GM20431 (cell line): ENCODE data around the gene RHBDL3.
"Not testable (repeated sequence)": the region's sequence is repeated elsewhere in the genome, so short reads cannot be mapped to it uniquely, and the experiment has no call there.

ENCODE experiments used
- in situ Hi-C: fragments of 300-500 bp; cut with MseI, MboI; formaldehyde crosslinking; loops from one replicate; pipeline ENCODE4 v1.15.0; 2020; ENCODE audit warnings: low sequenced_read_pairs; ENCODE audit not compliant: unreplicated experiment

The RHBDL3 gene

DNA sequence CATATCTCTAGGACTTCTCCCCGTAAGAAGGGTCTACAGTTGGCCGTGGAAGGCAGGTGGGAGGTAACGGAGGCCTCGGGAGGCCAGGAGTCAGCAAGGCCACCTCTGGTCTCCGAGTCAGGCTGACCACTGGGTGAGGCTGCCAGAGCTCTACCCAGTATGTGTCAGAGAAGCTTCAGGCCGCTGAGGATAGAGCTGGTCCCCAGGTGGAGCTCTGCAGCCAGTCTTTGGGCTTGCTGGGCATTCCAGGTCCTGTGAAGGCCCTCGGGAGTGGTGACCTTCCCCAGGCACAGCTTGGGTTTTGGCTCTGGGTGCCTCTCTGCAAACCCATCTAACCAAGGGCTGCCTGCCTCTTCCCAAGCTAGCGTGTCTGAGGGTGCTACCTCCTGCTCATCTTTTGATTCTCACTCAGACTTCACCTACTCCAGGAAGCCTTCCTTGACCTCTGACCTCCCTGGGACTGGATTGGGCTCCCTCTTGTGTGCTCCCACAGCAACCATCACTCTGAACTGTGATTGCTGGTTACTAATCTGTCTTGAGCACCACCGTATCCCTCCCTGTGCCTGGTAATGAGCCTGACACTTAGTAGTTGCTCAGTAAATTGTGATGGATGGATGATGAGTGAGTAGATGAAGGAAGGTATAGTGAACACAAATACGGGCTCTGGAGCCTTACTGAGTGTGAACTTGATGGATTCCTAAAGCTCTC is 22.3 kb downstream of the RHBDL3 start:
- in situ Hi-C loops: no loop called here

DNA sequence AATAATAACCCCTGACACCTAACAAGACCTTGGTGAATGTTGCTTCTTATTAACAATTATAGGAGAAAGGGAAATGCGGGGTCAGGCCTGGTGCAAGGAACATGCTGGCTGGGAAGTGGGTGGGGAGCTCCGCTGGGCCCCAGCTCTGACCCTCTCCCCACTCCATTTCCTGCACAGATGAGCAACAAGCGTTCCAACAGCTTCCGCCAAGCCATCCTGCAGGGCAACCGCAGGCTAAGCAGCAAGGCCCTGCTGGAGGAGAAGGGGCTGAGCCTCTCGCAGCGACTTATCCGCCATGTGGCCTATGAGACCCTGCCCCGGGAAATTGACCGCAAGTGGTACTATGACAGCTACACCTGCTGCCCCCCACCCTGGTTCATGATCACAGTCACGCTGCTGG is 23.0 kb downstream of the RHBDL3 start:
- in situ Hi-C loops: no loop called here

DNA sequence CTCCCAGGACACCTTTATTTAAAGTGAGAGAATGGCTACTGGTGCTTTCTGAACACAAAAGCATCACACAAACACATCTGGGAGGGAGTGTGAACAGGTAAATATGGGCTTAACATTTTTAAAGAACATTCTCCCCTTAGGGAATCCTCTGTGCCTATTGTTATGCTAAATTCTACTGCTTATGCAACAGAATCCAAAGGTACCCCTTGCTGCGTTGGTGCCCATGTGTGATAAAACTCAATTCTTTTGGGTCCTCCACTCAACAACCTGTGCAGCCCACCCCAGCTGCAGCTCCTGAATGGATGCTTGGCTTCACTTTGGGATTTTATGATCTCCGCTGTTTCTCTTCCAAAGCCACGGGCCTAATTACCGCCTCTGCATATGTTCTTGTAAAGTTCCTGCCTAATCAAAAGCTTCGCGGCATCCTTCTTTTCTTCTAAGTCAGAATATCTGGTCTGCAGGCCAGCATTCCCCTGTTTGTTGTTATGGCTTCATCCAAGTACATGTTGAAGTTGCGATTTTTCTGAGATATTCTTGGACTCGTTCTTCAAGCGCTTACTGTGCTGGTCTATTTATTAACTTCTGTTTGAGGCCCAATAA is 23.9 kb downstream of the RHBDL3 start:
- in situ Hi-C loops: no loop called here

DNA sequence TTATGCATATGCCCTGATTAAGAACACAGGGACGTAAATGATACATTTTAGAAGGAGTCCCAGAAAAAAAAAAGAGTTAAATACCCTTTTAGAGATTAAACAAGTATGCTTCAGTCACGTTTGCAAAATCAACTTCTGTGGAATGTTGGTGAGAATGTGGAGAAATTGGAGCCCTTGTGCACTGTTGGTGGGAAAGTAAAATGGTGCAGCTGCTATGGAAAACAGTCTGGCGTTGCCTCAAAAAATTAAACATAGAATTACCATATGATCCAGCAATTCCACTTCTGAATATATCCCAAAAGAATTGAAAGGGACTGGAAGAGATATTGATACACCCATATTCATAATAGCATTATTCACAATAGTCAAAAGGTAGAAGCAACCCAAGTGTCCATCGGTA is 26.5 kb downstream of the RHBDL3 start:
- in situ Hi-C loops: no loop called here

DNA sequence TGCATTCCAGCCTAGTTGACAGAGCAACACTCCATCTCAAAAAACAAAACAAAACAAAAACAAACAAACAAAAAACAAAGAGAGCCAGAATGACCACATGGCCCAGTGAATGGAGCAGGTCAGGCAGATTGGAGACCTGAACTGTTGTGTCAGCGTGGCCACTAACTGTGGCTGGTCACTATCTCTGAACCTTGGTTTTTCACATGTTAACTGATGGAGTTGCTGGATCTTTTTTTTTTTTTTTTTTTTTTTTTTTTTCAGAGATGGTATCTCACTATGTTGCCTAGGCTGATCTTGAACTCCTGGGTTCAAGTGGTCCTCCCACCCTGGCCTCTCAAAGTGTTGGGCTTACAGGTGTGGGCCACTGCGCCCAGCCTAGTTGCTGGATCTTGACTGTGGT is 31.8 kb downstream of the RHBDL3 start:
- in situ Hi-C loops: no loop called here

DNA sequence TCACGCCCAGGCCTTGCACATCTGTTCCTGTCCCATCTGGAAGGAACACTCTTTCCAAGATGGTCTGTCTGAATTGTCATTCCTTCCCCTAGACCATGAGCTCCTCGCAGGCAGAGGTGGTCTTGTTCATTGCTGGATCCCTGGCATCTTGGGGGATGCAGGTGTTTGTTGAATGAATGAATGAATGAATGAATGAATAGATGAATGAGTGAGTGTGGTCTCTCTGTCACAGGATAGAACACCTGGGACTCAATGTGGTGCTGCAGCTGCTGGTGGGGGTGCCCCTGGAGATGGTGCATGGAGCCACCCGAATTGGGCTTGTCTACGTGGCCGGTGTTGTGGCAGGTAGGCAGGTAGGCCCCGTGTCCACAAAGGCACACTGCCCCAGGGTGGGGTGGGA is 32.2 kb downstream of the RHBDL3 start:
- in situ Hi-C loops: no loop called here

DNA sequence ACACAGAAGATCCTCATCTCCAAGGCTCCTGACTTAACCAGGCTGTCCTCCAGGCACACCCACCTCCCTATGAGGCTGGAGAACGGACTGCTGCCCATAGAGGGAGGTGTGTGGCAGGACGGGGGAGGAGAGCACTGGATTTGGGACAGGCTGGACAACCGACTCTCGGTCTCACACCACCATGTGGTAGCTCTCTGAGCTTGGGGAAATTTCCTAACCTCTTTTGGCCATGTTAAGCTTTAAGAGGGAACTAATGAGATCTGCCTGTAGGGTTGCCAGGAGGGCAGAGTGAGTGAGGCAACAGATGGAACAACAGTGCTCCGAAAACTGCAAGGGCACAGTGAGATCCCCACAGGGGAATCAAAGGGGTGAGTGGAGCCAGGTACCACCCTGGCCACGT is 32.7 kb downstream of the RHBDL3 start:
- in situ Hi-C loops: no loop called here

DNA sequence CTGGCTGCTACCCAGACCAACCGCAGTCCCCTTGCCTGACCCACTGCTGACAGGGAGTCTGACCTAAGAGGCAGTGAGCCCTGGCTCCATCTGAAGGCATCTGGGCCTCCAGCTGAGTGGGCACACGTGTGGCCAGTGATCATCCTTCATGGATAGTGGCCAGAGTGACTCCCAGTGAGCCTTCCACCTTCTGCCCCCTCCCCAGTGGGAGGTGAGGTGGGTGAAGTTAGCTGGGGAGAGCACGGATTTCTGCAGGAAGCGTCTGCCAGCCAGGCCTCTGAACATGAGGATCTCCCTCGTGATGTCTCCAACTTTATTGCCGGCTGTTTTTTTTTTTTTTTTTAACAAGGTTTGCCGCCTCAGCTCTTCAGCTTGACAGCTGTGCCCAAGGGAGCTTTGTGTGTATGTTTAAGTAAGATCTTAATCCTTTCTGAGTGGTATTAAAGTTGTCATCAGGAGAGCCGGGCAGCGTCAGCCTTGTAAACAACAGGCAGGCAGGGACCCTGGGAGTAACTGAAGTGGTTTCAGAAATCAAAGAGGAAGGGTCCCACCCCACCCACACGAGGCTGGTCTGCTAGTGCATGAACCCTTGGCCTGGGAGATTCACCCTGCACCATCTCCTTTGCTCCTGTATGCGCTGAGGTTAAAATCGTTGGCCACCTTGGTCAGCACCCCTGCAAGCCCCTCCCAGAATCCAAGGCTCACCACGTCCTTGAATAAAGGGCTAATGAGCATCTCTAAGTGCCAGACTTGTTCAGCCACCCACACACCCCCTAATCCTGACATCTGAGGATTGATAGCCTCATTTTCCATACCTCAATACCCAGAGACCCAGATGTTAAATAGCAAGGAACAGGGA is 33.3 kb downstream of the RHBDL3 start:
- in situ Hi-C loops: no loop called here

DNA sequence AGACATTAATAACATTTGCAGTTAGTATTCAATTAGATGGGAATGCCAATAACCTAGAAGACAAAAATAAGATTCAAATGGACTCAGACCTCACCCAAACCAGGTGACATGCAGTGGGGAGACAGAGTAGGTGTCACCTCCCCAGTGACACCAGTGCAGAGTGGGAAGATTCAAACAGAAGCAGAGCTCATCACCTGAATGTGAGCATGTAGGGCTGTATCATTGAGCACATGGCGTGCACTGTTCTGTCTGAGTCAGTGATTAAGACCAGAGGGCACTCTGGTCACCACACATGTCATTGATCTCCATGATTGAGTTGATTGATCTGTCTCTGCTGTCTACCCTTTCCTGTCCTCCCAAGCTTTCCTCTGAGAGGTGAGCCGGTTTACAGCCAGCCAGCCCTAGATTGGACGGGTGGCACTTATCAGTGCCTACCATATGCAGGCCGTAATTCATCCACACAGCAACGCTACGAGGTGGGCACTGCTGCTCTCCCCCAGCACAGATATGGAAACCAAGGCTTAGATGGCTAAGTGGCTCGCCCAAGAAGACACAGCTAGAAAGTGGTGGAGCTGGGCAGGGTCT is 34.0 kb downstream of the RHBDL3 start:
- in situ Hi-C loops: no loop called here

DNA sequence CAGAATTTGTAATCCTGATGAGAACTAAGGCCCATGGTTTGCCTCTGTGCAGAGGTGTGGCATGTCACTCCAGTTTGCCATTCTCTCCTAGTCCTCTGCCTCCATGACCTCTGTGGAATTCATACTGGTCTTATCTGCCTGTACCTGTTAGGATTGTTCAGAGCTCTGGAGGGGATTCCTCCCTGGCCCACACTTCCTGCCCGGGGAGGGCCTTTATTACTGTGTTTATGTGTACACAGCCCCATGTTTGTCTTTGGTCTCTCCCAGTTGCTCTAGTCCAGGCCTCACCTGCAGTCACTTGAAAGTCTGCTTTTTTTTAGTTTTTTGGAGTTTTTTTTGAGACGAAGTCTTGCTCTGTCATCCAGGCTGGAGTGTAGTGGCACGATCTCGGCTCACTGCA is 36.4 kb downstream of the RHBDL3 start:
- in situ Hi-C loops: no loop called here

DNA sequence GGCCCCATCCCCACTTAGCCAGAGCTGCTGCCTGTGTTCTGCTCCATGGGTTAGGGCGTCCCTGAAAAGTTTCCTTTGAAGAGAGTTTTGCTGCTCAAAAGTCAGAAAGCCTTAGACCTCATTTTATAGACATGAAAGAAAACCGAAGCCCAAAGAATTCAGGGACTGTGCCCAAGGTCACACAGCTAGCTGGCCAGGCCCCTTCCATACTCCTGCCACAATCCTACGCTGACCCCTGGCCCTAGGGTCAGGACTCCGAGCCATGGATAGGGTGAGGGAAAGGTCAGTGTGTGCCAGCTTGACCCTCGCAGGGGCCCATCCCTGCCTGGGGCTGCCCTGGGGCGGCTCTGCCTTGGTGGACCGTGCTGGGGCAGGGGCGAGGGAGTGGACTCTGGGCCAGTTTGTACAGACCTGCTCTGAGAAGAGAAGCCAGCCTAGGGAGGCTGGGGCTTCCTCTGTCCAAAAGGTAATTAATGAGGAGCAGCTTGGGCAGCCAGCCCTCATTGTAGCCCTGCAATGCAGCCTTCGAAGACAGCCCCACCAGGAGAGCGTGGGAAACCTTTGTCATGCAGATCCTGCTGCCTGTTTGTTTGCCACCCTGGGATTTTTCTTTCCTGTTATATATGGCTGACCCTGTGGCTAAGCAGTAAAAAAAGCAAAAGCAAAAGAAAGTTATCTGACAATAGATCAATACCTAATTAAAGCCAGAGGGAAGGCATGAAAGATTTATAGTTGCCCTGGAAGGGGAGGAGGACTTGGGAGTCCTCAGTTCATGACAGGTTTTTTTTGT is 37.4 kb downstream of the RHBDL3 start:
- in situ Hi-C loops: no loop called here

DNA sequence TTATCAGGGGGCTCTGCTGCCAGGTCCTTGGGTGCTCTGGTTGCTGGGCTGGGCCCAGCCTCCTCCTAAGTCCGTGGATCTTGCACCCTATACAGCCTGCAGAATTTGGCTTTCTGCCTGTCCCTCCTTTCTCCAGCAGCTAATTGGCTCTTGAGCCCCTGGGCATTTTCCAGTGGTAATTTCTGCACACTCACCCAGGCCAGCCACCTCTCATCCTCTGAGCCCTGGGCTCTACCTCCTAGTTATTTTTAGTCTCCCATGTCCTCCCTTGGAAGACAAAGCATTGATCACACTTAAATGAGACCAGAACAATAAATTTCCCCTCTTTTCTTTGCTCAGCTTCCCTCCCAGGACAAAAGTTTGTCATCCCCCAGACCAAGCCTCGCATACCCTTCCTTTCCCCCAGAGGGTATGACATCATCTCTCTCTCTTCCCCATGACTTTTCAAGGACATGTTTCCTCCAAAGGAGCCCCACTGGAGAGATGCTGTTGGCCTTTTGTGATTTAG is 38.2 kb downstream of the RHBDL3 start:
- in situ Hi-C loops: no loop called here

DNA sequence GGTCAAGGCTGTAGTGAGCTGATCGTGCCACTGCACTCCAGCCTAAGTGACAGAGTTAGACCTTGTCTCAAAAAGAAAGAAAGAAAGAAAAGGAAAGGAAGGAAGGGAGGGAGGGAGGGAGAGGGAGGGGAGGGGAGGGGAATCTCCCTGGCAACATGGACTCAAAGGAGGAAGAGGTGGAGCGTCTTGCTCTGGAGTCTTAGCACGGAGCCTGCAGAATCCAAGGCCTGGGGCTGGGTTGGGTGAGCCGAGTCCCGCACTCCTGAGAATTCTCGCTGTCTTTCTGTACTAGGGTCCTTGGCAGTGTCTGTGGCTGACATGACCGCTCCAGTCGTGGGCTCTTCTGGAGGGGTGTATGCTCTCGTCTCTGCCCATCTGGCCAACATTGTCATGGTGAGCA is 39.4 kb downstream of the RHBDL3 start:
- in situ Hi-C loops: no loop called here

DNA sequence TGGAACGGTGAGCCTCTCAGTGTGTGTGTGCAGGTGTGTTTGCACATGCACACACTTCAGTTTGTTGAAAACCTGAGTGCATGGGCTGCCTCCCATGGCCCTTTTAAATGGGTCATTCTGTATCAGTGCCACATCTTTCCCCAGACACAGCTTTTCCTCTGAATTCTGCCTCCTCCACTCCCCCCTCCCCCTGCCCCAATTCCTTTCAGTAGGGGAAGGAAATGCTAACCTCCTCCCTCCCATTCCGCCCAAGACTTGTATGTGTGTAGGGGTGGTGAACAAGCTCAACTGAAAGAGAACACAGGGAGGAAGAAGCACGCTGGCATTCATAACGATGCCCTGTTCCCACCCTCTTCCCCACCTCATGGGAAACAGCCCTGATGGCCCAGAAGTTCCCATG is 42.0 kb downstream of the RHBDL3 start:
- in situ Hi-C loops: no loop called here

DNA sequence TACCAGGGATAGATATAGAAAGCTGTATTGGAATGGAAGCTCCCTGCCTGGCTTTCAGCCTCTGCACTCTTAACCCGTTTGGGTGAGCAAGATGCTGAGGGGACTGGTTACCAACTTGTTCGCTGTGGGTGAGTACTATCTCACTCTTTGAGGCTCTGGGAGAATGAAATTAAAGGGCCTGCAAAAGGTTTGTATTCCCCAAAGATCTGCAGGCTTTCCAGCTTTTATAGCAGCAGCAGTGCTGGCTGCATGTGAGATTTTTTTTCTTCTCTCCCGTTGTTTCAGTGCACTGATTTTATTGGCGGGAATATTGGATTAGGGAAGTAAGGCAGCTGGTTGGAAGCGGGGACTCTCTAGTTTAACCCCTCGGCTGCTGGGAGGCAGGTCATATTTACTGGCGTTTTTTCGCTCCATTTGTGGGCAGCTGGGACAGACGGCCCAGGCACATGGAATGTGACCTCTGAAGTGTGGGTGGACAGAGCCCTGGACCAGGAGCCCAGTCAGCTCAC is 45.5 kb downstream of the RHBDL3 start:
- in situ Hi-C loops: no loop called here

DNA sequence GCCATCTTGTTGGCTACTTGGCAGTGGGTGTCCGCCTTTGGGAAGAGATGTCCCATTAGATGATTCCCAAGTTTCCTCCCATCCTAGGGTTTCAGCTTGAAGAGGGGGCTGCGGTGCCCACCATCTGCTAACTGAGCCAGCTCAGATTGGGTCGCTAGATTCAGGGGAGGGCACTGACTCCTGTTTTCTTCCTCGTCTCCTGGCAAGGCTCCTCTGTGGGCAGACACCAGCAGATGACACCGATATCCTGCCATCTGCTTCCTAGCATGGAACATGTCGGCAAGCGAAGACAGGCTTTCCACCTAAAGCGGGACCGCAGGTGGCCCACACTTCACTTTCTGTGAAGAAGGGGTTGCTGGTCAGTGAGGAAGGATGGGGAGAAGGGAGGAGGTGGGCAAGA is 49.0 kb downstream of the RHBDL3 start:
- in situ Hi-C loops: no loop called here

DNA sequence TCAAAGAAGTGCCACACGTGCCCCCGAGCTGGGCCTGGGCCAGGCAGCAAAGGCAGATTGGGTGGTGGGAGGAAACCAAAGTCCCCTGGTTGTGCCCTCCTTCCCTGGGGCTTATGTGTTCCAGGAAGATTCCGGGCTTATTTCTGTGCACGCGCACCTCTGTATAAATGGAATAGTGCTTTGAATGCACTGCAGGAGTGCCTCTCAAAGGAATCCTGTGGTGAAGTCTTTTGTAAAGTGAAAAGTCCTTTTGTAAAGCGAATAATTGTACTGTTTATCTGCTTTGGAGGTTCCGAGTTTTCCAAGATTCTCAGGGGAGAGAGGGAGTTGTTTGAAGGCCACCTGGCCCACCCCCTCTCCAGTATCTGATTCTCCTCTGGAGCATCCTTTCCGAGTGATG is 49.5 kb downstream of the RHBDL3 start:
- in situ Hi-C loops: no loop called here

DNA sequence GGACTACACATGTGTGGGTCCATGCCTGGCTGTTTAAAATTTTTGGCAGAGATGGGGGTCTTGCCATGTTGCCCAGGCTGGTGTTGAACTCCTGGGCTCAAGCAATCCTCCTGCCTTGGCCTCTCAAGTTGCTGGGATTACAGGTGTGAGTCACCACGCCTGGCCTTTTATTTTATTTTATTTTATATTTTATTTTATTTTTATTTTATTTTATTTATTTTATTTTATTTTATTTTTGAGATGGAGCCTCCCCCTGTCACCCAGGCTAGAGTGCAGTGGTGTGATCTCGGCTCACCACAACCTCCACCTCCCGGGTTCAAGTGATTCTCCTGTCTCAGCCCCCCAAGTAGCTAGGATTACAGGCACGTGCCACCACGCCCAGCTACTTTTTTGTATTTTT is 51.0 kb downstream of the RHBDL3 start:
- in situ Hi-C loops: not testable (repeated sequence)

DNA sequence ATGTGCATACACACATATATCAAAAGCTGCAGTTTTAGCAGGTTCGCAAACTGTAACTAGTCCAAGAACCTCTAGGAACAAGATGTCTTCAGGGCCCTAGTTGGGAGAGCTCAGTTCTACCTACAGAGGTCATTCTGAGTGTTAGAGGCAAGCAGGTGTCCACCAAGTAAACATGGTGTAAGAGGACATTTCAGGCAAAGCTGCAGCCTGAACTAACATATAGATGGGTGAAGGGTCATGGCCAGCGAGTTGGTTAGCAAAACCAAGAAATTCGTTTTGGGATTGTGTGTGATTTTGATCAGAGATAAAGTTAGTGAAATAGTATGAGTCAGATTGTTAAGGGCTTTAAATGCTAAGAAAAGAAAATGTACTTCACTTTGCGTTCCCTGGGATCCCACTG is 51.7 kb downstream of the RHBDL3 start:
- in situ Hi-C loops: no loop called here

DNA sequence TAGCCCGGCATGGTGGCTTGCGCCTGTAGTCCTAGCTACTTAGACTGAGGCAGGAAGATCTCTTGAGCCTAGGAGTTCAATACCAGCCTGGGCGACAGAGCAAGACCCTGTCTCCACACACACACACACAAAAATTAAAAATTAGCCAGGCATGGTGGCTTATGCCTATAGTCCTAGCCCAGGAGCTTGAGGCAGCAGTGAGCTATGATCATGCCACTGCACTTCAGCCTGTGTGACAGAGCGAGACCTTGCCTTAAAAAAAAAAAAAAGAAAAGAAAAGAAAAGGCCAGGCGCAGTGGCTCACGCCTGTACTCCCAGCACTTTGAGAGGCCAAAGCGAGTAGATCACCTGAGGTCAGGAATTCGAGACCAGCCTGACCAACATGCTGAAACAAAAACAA is 52.4 kb downstream of the RHBDL3 start:
- in situ Hi-C loops: no loop called here
